Right atrium auricular region (tissue), 2 donors: ENCODE measurements around the gene PTGR1. TPM values are rescaled to one million over a fixed set of nuclear protein-coding genes. Genes with fewer than 3 reads are reported as not detected.

Source experiments
- DNase-seq: peaks from one replicate; pipeline ENCODE4 v3.0.0-alpha.2; 2019; ENCODE audit warnings: low spot score
- H3K27ac ChIP-seq, 2 donors: fragments of 200-600 bp; sonication (generic); 1 replicate in 1 of 2; 2 replicates in 1 of 2; pipeline ENCODE4 v1.5.1; 2016 to 2019
- H3K27me3 ChIP-seq, 2 donors: fragments of 200-600 bp; sonication (generic); one replicate each; pipeline versions ENCODE4 v1.5.1 to v1.6.0; 2017 to 2019
- H3K36me3 ChIP-seq: fragments of 200-600 bp; sonication (generic); one replicate; pipeline ENCODE4 v1.5.1; 2016
- H3K4me1 ChIP-seq, 2 donors: fragments of 200-600 bp; sonication (generic); one replicate each; pipeline versions ENCODE4 v1.5.1 to v1.6.0; 2017 to 2019
- H3K4me3 ChIP-seq, 2 donors: fragments of 200-600 bp; sonication (generic); 1 replicate in 1 of 2; 2 replicates in 1 of 2; pipeline ENCODE4 v1.5.1; 2017 to 2019; ENCODE audit warnings: mild to moderate bottlenecking in 1 of 2, moderate library complexity in 1 of 2
- H3K9me3 ChIP-seq, 2 donors: fragments of 200-600 bp; sonication (generic); one replicate each; pipeline ENCODE4 v1.5.1; 2019
- CTCF ChIP-seq, 2 donors: fragments of 200-600 bp; sonication (generic); IDR thresholded peaks; one replicate each; pipeline ENCODE4 v1.5.1; 2019; ENCODE audit warnings: antibody characterized with exemption in 2 of 2
- total RNA-seq, 2 donors: library from RNA; depleted of rRNA; stranded (reverse); fragments of >200 nt; gene quantifications; one replicate each; pipeline ENCODE4 v1.1.0, GENCODE V29; 2016

PTGR1 gene
- total RNA-seq, 2 donors from 2014 or later = 23.9 to 38.8 TPM

GRCh38 chr9:111632060-111632459, 32.6 kb upstream of the PTGR1 start:
- Histone ChIP-seq H3K4me1 (peaks cover 0 to 34% of the 10 kb centered on the region in 2 donors), H3K27ac (peak overlapping the region; percentile 86 to 88), H3K36me3 (no peaks in the 10 kb centered on the region), H3K4me3 (peak overlapping the region; percentile 69 to 84), H3K27me3 (no peaks in the 10 kb centered on the region), H3K9me3 (no peaks in the 10 kb centered on the region)
- DNase-seq = no peak
- TF ChIP-seq CTCF (IDR thresholded peaks at IDR 0.05) = no peak

GRCh38 chr9:111631214-111631971, 31.9 kb upstream of the PTGR1 start, which contains the start of gene DNAJC25:
Gene DNAJC25 (plus strand): TSS chr9:111631334. CDS start chr9:111631408, 74 bp downstream.
- H3K9me3 ChIP-seq = no peaks in the 10 kb centered on the region
- DNase-seq = peak; percentile 98
- no peaks in the 10 kb centered on the region for H3K36me3 ChIP-seq
- H3K4me3 ChIP-seq = peak within 1 kb of the TSS; percentile 69 to 84
- H3K27ac ChIP-seq = peak within 1 kb of the TSS; percentile 86 to 88
- H3K4me1 ChIP-seq = peaks cover 0 to 34% of the 10 kb centered on the region in 2 donors
- TF ChIP-seq CTCF (IDR thresholded peaks at IDR 0.05) = peak in 1 of 2 donors; percentile 12
- H3K27me3 ChIP-seq = no peaks in the 10 kb centered on the region

- Histone ChIP-seq H3K9me3 (no peaks in the 10 kb centered on the region), H3K27ac (peak overlapping the region; percentile 37 to 46), H3K4me3 (peak overlapping the region; percentile 69 to 84), H3K36me3 (no peaks in the 10 kb centered on the region), H3K4me1 (peaks cover 0 to 32% of the 10 kb centered on the region in 2 donors), H3K27me3 (no peaks in the 10 kb centered on the region)
- TF ChIP-seq CTCF (IDR thresholded peaks at IDR 0.05) = no peak
- no peak for DNase-seq
Observed at GRCh38 chr9:111630964-111631213, 31.4 kb upstream of the PTGR1 start.

GRCh38 chr9:111630182-111630963, 30.9 kb upstream of the PTGR1 start:
- Histone ChIP-seq H3K36me3 (no peaks in the 10 kb centered on the region), H3K9me3 (no peaks in the 10 kb centered on the region), H3K4me1 (peaks cover 0 to 29% of the 10 kb centered on the region in 2 donors), H3K27ac (peak overlapping the region; percentile 37 to 46), H3K27me3 (no peaks in the 10 kb centered on the region), H3K4me3 (peak overlapping the region; percentile 69 to 84)
- no peak for DNase-seq
- no peak for TF ChIP-seq CTCF (IDR thresholded peaks at IDR 0.05)

- Histone ChIP-seq H3K27me3 (no peaks in the 10 kb centered on the region), H3K36me3 (no peaks in the 10 kb centered on the region), H3K4me1 (peaks cover 0 to 24% of the 10 kb centered on the region in 2 donors), H3K4me3 (no peak overlapping the region), H3K9me3 (no peaks in the 10 kb centered on the region), H3K27ac (no peak overlapping the region)
- no peak for TF ChIP-seq CTCF (IDR thresholded peaks at IDR 0.05)
- no peak for DNase-seq
Observed at GRCh38 chr9:111628411-111628810, 29.0 kb upstream of the PTGR1 start.
